Lung (tissue), 12 donors: ENCODE results near the gene ERCC2. TPM values are rescaled to one million over a fixed set of nuclear protein-coding genes. Genes with fewer than 3 reads are reported as not detected.

Experiments
- ATAC-seq: fragments of 200-7000 bp; cut with Tn5 transposase; one replicate; pipeline ENCODE4 v1.9.1; 2020; ENCODE audit warnings: moderate number of reproducible peaks; ENCODE audit not compliant: insufficient read depth, low FRiP score
- DNase-seq, 3 donors: peaks; one replicate each; pipeline ENCODE4 v3.0.0-alpha.2; 2013 to 2017
- H3K27ac ChIP-seq, 2 donors: one replicate each; pipeline ENCODE4 v1.5.1; 2013; ENCODE audit warnings: mild to moderate bottlenecking in 2 of 2, moderate library complexity in 2 of 2, control low read depth in 1 of 2, inconsistent platforms in 1 of 2, low read depth in 1 of 2, low read length in 1 of 2
- H3K27me3 ChIP-seq, 3 donors: one replicate each; pipeline ENCODE4 v1.5.1; 2013; ENCODE audit warnings: low read length in 2 of 3; ENCODE audit not compliant: control insufficient read depth in 3 of 3, insufficient read depth in 3 of 3
- H3K36me3 ChIP-seq, 4 donors: one replicate each; pipeline ENCODE4 v1.5.1; 2013; ENCODE audit warnings: low read length in 4 of 4, mild to moderate bottlenecking in 1 of 4, moderate library complexity in 1 of 4; ENCODE audit not compliant: control insufficient read depth in 4 of 4, insufficient read depth in 4 of 4
- H3K4me1 ChIP-seq, 5 donors: one replicate each; pipeline ENCODE4 v1.5.1; 2013; ENCODE audit warnings: low read length in 5 of 5, mild to moderate bottlenecking in 2 of 5, moderate library complexity in 1 of 5; ENCODE audit not compliant: control insufficient read depth in 5 of 5, insufficient read depth in 5 of 5
- H3K4me3 ChIP-seq: one replicate; pipeline ENCODE4 v1.5.1; 2013; ENCODE audit warnings: mild to moderate bottlenecking, control low read depth, moderate library complexity
- H3K9ac ChIP-seq, 2 donors: one replicate each; pipeline ENCODE4 v1.5.1; 2013; ENCODE audit warnings: low read length in 2 of 2, control low read depth in 1 of 2; ENCODE audit not compliant: insufficient read depth in 1 of 2
- H3K9me3 ChIP-seq, 4 donors: one replicate each; pipeline ENCODE4 v1.5.1; 2013; ENCODE audit warnings: low read length in 3 of 4, mild to moderate bottlenecking in 1 of 4, moderate library complexity in 1 of 4; ENCODE audit not compliant: control insufficient read depth in 4 of 4, insufficient read depth in 3 of 4
- WGBS, 2 donors: extraction: QIAGEN DNeasy Blood & Tissue Kit; methylation state at CpG; one replicate each; pipeline ENCODE4 v1.1.7; 2013; 5-methylcytosine and 5-hydroxymethylcytosine counted together
- polyA plus RNA-seq, 2 donors: library from polyadenylated mRNA; stranded (reverse); fragments of 200-250 nt; gene quantifications; one replicate each; pipeline ENCODE4 v1.2.1, GENCODE V29; 2013
- total RNA-seq, 2 donors: library from RNA; depleted of rRNA in 1 of 2; stranded (reverse); fragments of >200 nt in 1 of 2; gene quantifications; one replicate each; pipeline ENCODE4 v1.2.1, GENCODE V29; 2014 to 2021
- TF ChIP-seq, protein P1 (sequence below): IDR thresholded peaks from 2 replicates; pipeline ENCODE4 v1.5.1; 2012; ENCODE audit warnings: mild to moderate bottlenecking; ENCODE audit errors: control extremely low read depth, extremely low read depth
- donor health status: control.
- donor health status: control.
- donor health status: Bipolar disorder and iron deficiency.
- donor health status: healthy.
- donor health status: DM: yes; HTN: yes; CAD: no.

Gene ERCC2
- total and polyA plus RNA-seq, 4 donors: 11.9 to 19.9 (median 16.3) TPM

DNA sequence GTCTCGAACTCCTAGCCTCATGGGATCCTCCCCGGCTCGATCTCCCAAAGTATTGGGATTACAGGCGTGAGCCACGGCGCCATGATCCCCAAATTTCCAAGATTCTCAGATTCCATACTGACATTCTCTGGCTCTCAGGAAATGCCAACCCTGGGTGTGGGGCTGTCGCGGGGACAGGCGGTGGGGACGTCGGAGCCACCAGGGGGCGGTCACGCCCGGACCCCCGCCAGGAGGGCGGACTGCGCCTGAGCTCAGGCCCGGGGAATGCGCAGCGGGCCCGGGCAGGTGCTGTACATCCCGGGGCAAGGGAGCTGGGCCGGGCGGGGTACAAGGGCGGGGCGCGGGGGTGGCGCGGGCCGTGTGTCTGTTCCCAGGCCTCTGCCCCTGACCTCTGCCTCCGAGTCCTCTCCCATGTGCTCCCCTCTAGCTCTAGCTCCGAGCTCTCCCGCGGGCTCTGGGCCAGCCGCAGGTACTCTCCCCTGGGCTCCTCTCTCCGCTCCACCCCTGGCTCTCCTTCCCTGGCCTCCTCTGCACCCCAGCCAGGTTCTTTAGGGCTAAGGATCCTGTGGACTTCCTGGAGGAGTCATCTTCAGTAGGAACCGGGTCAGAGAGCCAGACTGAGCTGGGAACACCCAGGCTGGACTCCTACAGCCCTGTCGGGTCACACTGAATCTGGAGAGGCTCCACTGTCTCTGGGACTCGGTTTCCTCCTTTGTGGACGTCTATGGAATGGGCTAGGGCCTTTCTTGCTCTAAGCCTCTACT lies 32.1 kb upstream of the ERCC2 start:
- TF ChIP-seq, protein P1, sequence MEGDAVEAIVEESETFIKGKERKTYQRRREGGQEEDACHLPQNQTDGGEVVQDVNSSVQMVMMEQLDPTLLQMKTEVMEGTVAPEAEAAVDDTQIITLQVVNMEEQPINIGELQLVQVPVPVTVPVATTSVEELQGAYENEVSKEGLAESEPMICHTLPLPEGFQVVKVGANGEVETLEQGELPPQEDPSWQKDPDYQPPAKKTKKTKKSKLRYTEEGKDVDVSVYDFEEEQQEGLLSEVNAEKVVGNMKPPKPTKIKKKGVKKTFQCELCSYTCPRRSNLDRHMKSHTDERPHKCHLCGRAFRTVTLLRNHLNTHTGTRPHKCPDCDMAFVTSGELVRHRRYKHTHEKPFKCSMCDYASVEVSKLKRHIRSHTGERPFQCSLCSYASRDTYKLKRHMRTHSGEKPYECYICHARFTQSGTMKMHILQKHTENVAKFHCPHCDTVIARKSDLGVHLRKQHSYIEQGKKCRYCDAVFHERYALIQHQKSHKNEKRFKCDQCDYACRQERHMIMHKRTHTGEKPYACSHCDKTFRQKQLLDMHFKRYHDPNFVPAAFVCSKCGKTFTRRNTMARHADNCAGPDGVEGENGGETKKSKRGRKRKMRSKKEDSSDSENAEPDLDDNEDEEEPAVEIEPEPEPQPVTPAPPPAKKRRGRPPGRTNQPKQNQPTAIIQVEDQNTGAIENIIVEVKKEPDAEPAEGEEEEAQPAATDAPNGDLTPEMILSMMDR: no peak
- no peak for ATAC-seq
- no peak overlapping the region for H3K4me3 ChIP-seq

DNA sequence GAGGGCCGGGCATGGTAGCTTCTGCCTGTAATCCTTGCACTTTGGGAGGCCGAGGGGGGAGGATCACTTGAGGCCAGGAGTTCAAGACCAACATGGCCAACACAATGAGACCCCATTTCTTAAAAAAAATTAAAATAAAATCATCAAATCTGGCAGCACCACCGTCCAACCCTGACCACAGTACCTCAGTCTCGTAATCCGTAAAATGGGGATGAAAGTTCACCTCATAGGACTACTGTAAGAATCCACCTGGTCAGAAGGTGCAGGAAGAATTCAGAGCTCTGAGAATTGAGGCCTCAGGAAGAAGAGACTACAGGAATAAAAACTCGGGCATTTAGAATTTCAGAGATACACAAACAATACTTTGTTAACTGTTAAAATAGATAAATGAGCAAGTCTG lies 31.4 kb upstream of the ERCC2 start:
- H3K9ac ChIP-seq: no peak overlapping the region
- H3K36me3 ChIP-seq: peaks cover 0 to 2% (median 0%) of the 10 kb centered on the region in 4 donors
- ATAC-seq (no peak), DNase-seq (no peak)
- H3K4me3 ChIP-seq: no peak overlapping the region
- H3K27ac ChIP-seq: peak overlapping the region in 1 of 2 donors; percentile 22
- WGBS, 2 donors: 88 to 89% methylated on average over 6 of the region's 6 CpGs
- no peaks in the 10 kb centered on the region for H3K9me3 ChIP-seq
- H3K27me3 ChIP-seq: peaks cover 0 to 37% (median 35%) of the 10 kb centered on the region in 3 donors
- peaks cover 0 to 25% (median 9%) of the 10 kb centered on the region in 5 donors for H3K4me1 ChIP-seq
- TF ChIP-seq, protein P1: no peak

More for the DNA sequence above, 32.1 kb upstream of the ERCC2 start:
- Histone ChIP-seq H3K4me1 (peaks cover 3 to 32% (median 13%) of the 10 kb centered on the region in 5 donors), H3K36me3 (no peaks in the 10 kb centered on the region), H3K27me3 (peaks cover 0 to 34% (median 31%) of the 10 kb centered on the region in 3 donors), H3K9me3 (no peaks in the 10 kb centered on the region), H3K27ac (peak overlapping the region; percentile 69 to 91), H3K9ac (no peak overlapping the region)
- 18 to 20% methylated on average over 25 to 40 of the region's 40 CpGs for WGBS, 2 donors
- DNase-seq: peak; percentile 25 to 61 (median 34)

DNA sequence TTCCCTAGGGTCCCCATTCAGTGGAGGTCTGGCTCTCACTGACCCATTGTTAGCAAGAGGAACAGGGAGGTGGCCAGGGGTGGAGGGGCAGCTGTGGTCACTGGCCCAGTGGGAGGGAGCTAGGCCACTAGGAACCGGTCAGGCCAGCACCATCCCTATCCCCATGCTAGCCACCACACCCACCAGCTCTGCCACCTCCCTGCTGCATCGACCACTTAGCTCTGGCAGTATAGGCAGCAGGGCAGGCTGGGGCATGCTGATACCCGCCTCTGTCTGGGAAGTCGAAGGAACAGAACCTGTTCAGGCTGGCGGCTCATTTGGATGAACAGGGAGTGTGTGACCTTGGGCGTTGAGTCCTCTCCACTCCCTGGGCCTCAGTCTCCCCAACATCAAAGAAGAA lies 29.8 kb upstream of the ERCC2 start:
- H3K4me1 ChIP-seq: peaks cover 0 to 17% (median 9%) of the 10 kb centered on the region in 5 donors
- DNase-seq: no peak
- peaks cover 0 to 18% (median 3%) of the 10 kb centered on the region in 4 donors for H3K36me3 ChIP-seq
- TF ChIP-seq, protein P1: no peak
- H3K27ac ChIP-seq: no peak overlapping the region
- H3K9ac ChIP-seq: no peak overlapping the region
- peaks cover 0 to 3% (median 0%) of the 10 kb centered on the region in 4 donors for H3K9me3 ChIP-seq
- H3K27me3 ChIP-seq: peaks cover 0 to 39% (median 38%) of the 10 kb centered on the region in 3 donors
- no peak for ATAC-seq
- 91 to 98% methylated on average over 6 of the region's 6 CpGs for WGBS, 2 donors
- no peak overlapping the region for H3K4me3 ChIP-seq
